Thyroid gland (tissue), 4 donors: ENCODE data around the gene NCOA5. TPM values are rescaled to one million over a fixed set of nuclear protein-coding genes. Genes with fewer than 3 reads are reported as not detected.

Experiments
- DNase-seq, 2 donors: peaks; one replicate each; pipeline ENCODE4 v3.0.0-alpha.2; 2019
- H3K27ac ChIP-seq, 3 donors: fragments of 200-600 bp; sonication (generic); 1 replicate in 2 of 3; 2 replicates in 1 of 3; pipeline ENCODE4 v1.5.1; 2016 to 2019; ENCODE audit warnings: mild to moderate bottlenecking in 1 of 3, moderate library complexity in 1 of 3
- H3K27me3 ChIP-seq: fragments of 200-600 bp; sonication (generic); one replicate; pipeline ENCODE4 v1.5.1; 2019
- H3K36me3 ChIP-seq, 2 donors: fragments of 200-600 bp; sonication (generic); one replicate each; pipeline ENCODE4 v1.5.1; 2016 to 2019
- H3K4me1 ChIP-seq, 2 donors: fragments of 200-600 bp; sonication (generic); one replicate each; pipeline ENCODE4 v1.5.1; 2017 to 2019
- H3K4me3 ChIP-seq, 3 donors: fragments of 200-600 bp; sonication (generic); replicated peaks in 1 of 3; 1 replicate in 2 of 3; 2 replicates in 1 of 3; pipeline ENCODE4 v1.5.1; 2016; ENCODE audit warnings: mild to moderate bottlenecking in 1 of 3
- H3K9me3 ChIP-seq: fragments of 200-600 bp; sonication (generic); one replicate; pipeline ENCODE4 v1.5.1; 2017
- CTCF ChIP-seq, 6 experiments: fragments of 200-600 bp in 3 of 6; fragments of 450-650 bp in 3 of 6; sonication (generic) in 3 of 6; IDR thresholded peaks; one replicate each; pipeline ENCODE4 v1.5.1; 2016 to 2019; ENCODE audit warnings: antibody characterized with exemption in 6 of 6, mild to moderate bottlenecking in 2 of 6, inconsistent platforms in 1 of 6, moderate library complexity in 1 of 6
- POLR2A ChIP-seq, 2 donors: fragments of 450-650 bp; IDR thresholded peaks; one replicate each; pipeline ENCODE4 v1.6.1; 2017; ENCODE audit warnings: antibody characterized with exemption in 2 of 2, mild to moderate bottlenecking in 2 of 2, moderate library complexity in 1 of 2
- WGBS, 2 donors: methylation state at CpG; one replicate each; pipeline ENCODE4 v1.1.5; 2017; 5-methylcytosine and 5-hydroxymethylcytosine counted together
- intact Hi-C: fragments of 100-400 bp; cut with DNase I; formaldehyde crosslinking; loops from one replicate; pipeline ENCODE4 v1.15.1; 2023
- total RNA-seq, 4 donors: library from RNA; depleted of rRNA; stranded (reverse); fragments of >200 nt; gene quantifications; one replicate each; pipeline ENCODE4 v1.2.3, GENCODE V29; 2016

Gene NCOA5
- total RNA-seq, 4 donors from 2014 or later: 31.4 to 46.1 (median 37.4) TPM

- no peak for TF ChIP-seq POLR2A (IDR thresholded peaks at IDR 0.05)
- TF ChIP-seq CTCF (IDR thresholded peaks at IDR 0.05): no peak
- Histone ChIP-seq H3K4me1 (peaks cover 4 to 13% of the 10 kb centered on the region in 2 donors), H3K36me3 (no peaks in the 10 kb centered on the region), H3K27me3 (peaks cover 17% of the 10 kb centered on the region), H3K27ac (no peak overlapping the region), H3K4me3 (no peak overlapping the region), H3K9me3 (no peaks in the 10 kb centered on the region)
- intact Hi-C loops: loop anchor here (5.0 kb wide), 1 partner anchor 157 kb away; no protein-coding TSS in a partner anchor
- no peak for DNase-seq
- 74 to 78% methylated on average over 4 of the region's 4 CpGs for WGBS, 2 donors
These were observed 69.2 kb downstream of the NCOA5 start for GRCh38 chr20:46020555-46020954.

- Histone ChIP-seq H3K4me3 (no peak overlapping the region), H3K4me1 (peaks cover 8 to 22% of the 10 kb centered on the region in 2 donors), H3K36me3 (no peaks in the 10 kb centered on the region), H3K27me3 (peaks cover 22% of the 10 kb centered on the region), H3K9me3 (no peaks in the 10 kb centered on the region), H3K27ac (no peak overlapping the region)
- no peak for DNase-seq
- TF ChIP-seq CTCF (IDR thresholded peaks at IDR 0.05): no peak
- no peak for TF ChIP-seq POLR2A (IDR thresholded peaks at IDR 0.05)
- intact Hi-C loops: no loop called here
- 57 to 59% methylated on average over 6 of the region's 6 CpGs for WGBS, 2 donors
These were observed 71.2 kb downstream of the NCOA5 start for GRCh38 chr20:46018611-46019010.

- no peak overlapping the region for H3K4me3 ChIP-seq
- H3K9me3 ChIP-seq: no peaks in the 10 kb centered on the region
- no peak for DNase-seq
- TF ChIP-seq CTCF (IDR thresholded peaks at IDR 0.05) (no peak), POLR2A (IDR thresholded peaks at IDR 0.05) (no peak)
- 59 to 65% methylated on average over 4 of the region's 4 CpGs for WGBS, 2 donors
- intact Hi-C loops: no loop called here
- H3K4me1 ChIP-seq: peaks cover 8 to 25% of the 10 kb centered on the region in 2 donors
- H3K27me3 ChIP-seq: peaks cover 27% of the 10 kb centered on the region
- H3K36me3 ChIP-seq: no peaks in the 10 kb centered on the region
- H3K27ac ChIP-seq: no peak overlapping the region
These were observed 71.7 kb downstream of the NCOA5 start for GRCh38 chr20:46018112-46018511.

- intact Hi-C loops: no loop called here
- 59 to 67% methylated on average over 4 of the region's 4 CpGs for WGBS, 2 donors
- H3K27me3 ChIP-seq: peaks cover 28% of the 10 kb centered on the region
These were observed 72.5 kb downstream of the NCOA5 start for GRCh38 chr20:46017272-46017671.

More at GRCh38 chr20:46017272-46017671, 72.5 kb downstream of the NCOA5 start:
- DNase-seq: no peak
- Histone ChIP-seq H3K4me3 (no peak overlapping the region), H3K4me1 (peaks cover 5 to 22% of the 10 kb centered on the region in 2 donors), H3K27ac (no peak overlapping the region), H3K9me3 (no peaks in the 10 kb centered on the region), H3K36me3 (no peaks in the 10 kb centered on the region)
- no peak for TF ChIP-seq CTCF (IDR thresholded peaks at IDR 0.05)
- no peak for TF ChIP-seq POLR2A (IDR thresholded peaks at IDR 0.05)
